Thoracic aorta (tissue), 2 donors: ENCODE measurements around the gene INO80C. TPM values are rescaled to one million over a fixed set of nuclear protein-coding genes. Genes with fewer than 3 reads are reported as not detected.

Source experiments
- ATAC-seq: fragments of 150-250 bp; one replicate; pipeline ENCODE4 v1.8.0; 2017; ENCODE audit warnings: low read depth; ENCODE audit not compliant: insufficient number of reproducible peaks, low FRiP score
- DNase-seq: peaks from one replicate; pipeline ENCODE4 v3.0.0-alpha.2; 2020; ENCODE audit warnings: low spot score
- H3K27ac ChIP-seq, 2 donors: fragments of 200-600 bp; sonication (generic); 1 replicate in 1 of 2; 2 replicates in 1 of 2; pipeline ENCODE4 v1.5.1; 2016; ENCODE audit warnings: mild to moderate bottlenecking in 2 of 2, moderate library complexity in 2 of 2
- H3K27me3 ChIP-seq: fragments of 200-600 bp; sonication (generic); replicated peaks from 2 replicates; pipeline ENCODE4 v1.6.0; 2016; ENCODE audit warnings: mild to moderate bottlenecking; ENCODE audit not compliant: insufficient read depth
- H3K36me3 ChIP-seq: fragments of 200-600 bp; sonication (generic); one replicate; pipeline ENCODE4 v1.5.1; 2016
- H3K4me1 ChIP-seq, 2 donors: fragments of 200-600 bp; sonication (generic); 1 replicate in 1 of 2; 2 replicates in 1 of 2; pipeline versions ENCODE4 v1.5.1 to v1.6.0; 2016; ENCODE audit warnings: low read depth in 2 of 2, mild to moderate bottlenecking in 1 of 2; ENCODE audit not compliant: control insufficient read depth in 1 of 2
- H3K4me3 ChIP-seq: fragments of 200-600 bp; sonication (generic); 2 replicates; pipeline ENCODE4 v1.5.1; 2016; ENCODE audit warnings: mild to moderate bottlenecking
- H3K9me3 ChIP-seq: fragments of 200-600 bp; sonication (generic); 2 replicates; pipeline ENCODE4 v1.5.1; 2016
- CTCF ChIP-seq: fragments of 200-600 bp; sonication (generic); IDR thresholded peaks from one replicate; pipeline ENCODE4 v1.5.1; 2019; ENCODE audit warnings: antibody characterized with exemption
- total RNA-seq, 2 donors: library from RNA; depleted of rRNA; stranded (reverse); fragments of >200 nt; gene quantifications; one replicate each; pipeline versions ENCODE4 v1.1.0 to v1.2.3, GENCODE V29; 2016

Gene INO80C
- total RNA-seq, 2 donors from 2014 or later: 3.0 to 7.3 TPM

GRCh38 chr18:35521133-35521532 is 23.4 kb upstream of the INO80C start:
- peaks cover 6 to 7% of the 10 kb centered on the region in 2 donors for H3K4me1 ChIP-seq
- H3K27ac ChIP-seq: no peak overlapping the region
- no peak for DNase-seq
- H3K27me3 ChIP-seq: no peaks in the 10 kb centered on the region
- no peak for ATAC-seq
- TF ChIP-seq CTCF: no peak
- no peaks in the 10 kb centered on the region for H3K9me3 ChIP-seq
- H3K4me3 ChIP-seq: no peak overlapping the region
- no peaks in the 10 kb centered on the region for H3K36me3 ChIP-seq

GRCh38 chr18:35519148-35519899 is 21.6 kb upstream of the INO80C start:
- no peaks in the 10 kb centered on the region for H3K36me3 ChIP-seq
- no peaks in the 10 kb centered on the region for H3K27me3 ChIP-seq
- H3K4me1 ChIP-seq: peaks cover 0 to 4% of the 10 kb centered on the region in 2 donors
- H3K27ac ChIP-seq: no peak overlapping the region
- no peaks in the 10 kb centered on the region for H3K9me3 ChIP-seq
- no peak for TF ChIP-seq CTCF
- no peak overlapping the region for H3K4me3 ChIP-seq
- no peak for ATAC-seq
- no peak for DNase-seq

- Histone ChIP-seq H3K36me3 (no peaks in the 10 kb centered on the region), H3K4me3 (no peak overlapping the region), H3K27ac (no peak overlapping the region), H3K27me3 (no peaks in the 10 kb centered on the region), H3K4me1 (peaks cover 0 to 15% of the 10 kb centered on the region in 2 donors), H3K9me3 (no peaks in the 10 kb centered on the region)
- DNase-seq (no peak), ATAC-seq (no peak)
- no peak for TF ChIP-seq CTCF
Measured at GRCh38 chr18:35517715-35518114, 20.0 kb upstream of the INO80C start.

- no peak for TF ChIP-seq CTCF
- Histone ChIP-seq H3K4me3 (no peak overlapping the region), H3K4me1 (peaks cover 0 to 15% of the 10 kb centered on the region in 2 donors), H3K27me3 (no peaks in the 10 kb centered on the region), H3K9me3 (no peaks in the 10 kb centered on the region), H3K36me3 (no peaks in the 10 kb centered on the region), H3K27ac (no peak overlapping the region)
- DNase-seq: no peak
- ATAC-seq: no peak
Measured at GRCh38 chr18:35516789-35517188, 19.0 kb upstream of the INO80C start.

GRCh38 chr18:35516351-35516750 is 18.6 kb upstream of the INO80C start:
- ATAC-seq (no peak), DNase-seq (no peak)
- no peak for TF ChIP-seq CTCF
- Histone ChIP-seq H3K4me1 (peaks cover 0 to 15% of the 10 kb centered on the region in 2 donors), H3K36me3 (no peaks in the 10 kb centered on the region), H3K4me3 (no peak overlapping the region), H3K27ac (no peak overlapping the region), H3K9me3 (no peaks in the 10 kb centered on the region), H3K27me3 (no peaks in the 10 kb centered on the region)
